ENCODE data around the gene ELOVL2.
"Not testable (repeated sequence)": the region's sequence is repeated elsewhere in the genome, so short reads cannot be mapped to it uniquely, and the experiment has no call there.

ELOVL2 gene

DNA sequence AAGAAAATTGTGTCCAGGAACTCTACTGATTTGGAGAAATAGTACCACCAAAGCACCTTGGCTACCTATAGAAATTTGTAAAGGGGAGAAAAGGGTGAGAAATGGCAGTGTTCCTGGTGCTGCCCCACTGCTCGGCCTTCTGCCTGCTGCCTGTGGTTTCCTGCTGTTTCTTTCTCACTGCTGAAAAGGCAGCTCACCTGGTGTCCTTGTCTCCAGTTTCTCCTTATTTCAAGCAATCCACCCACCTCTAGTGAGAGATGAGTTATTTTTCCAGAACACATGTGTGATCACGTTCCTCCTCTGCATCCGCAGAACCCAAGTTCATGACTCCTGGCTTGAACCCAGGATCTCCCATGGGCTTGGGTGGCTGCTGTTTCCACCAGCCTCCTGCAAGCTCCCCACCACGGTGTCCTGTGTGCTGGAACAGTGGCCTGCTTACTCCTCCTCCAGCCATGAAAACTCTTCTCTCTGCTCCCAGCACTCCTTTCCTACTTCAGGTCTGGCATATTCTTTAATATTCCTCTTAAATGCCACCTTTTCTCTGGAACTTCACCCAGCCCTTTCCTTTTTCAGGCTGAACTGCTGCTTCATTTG is 48.9 kb downstream of the ELOVL2 start:
- H3K4me3 ChIP-seq: no peak overlapping the region
- no peak overlapping the region for H3K4me2 ChIP-seq
- no peak overlapping the region for H3K9ac ChIP-seq
- H3K9me3 ChIP-seq (replicated peaks in 1 of 11): no peaks in the 10 kb centered on the region
- no peaks in the 10 kb centered on the region for H3K27me3 ChIP-seq
- H3K27ac ChIP-seq: no peak overlapping the region
- no peak for TF ChIP-seq Cebpa-rat (IDR thresholded peaks at IDR 0.05)
- peaks cover 0 to 44% (median 23%) of the 10 kb centered on the region in 11 experiments; a peak in 13 of 22 replicates for H3K36me3 ChIP-seq
- no peaks in the 10 kb centered on the region for H4K20me1 ChIP-seq
- no peaks in the 10 kb centered on the region for H3K4me1 ChIP-seq

DNA sequence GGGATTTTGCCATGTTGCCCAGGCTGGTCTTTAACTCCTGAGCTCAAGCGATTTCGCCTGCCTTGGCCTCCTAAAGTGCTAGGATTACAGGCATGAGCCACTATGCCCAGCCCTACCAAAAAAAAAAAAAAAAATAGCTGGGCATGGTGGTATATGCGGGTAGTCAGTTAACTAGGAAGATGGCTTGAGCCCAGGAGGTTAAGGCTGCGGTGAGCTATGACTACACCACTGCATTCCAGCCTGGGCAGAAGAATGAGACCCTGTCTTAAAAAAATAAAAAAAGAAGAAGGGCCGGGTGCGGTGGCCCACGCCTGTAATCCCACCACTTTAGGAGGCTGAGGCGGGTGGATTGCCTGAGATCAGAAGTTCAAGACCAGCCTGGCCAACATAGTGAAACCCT is 50.2 kb downstream of the ELOVL2 start:
- Histone ChIP-seq H3K36me3 (peaks cover 0 to 41% (median 17%) of the 10 kb centered on the region in 11 experiments; a peak in 13 of 22 replicates), H3K9ac (no peak overlapping the region), H3K4me2 (no peak overlapping the region), H3K4me3 (no peak overlapping the region), H3K27me3 (no peaks in the 10 kb centered on the region), H3K9me3 (replicated peaks in 1 of 11) (no peaks in the 10 kb centered on the region; a peak in 1 of 22 replicates), H3K4me1 (no peaks in the 10 kb centered on the region), H4K20me1 (no peaks in the 10 kb centered on the region), H3K27ac (no peak overlapping the region)
- TF ChIP-seq Cebpa-rat (IDR thresholded peaks at IDR 0.05): no peak

DNA sequence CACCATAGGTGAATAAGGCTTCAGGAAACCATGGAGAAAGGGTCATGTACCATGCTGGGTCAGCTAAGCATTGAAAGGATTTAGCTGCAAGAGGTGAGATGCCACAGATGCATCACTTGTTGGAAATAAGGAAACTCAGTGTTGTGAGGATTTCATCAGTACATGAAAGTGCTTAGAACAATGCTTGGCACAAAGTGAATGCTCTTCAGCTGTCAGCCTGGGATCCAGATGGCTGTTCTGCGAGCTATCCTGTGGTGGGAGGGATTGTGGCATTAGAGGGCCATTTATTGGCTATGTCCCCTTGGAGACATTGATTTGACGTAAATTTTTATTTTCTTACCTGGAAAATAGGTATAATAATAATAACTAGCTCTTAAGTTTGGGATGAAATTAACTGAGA is 53.0 kb downstream of the ELOVL2 start:
- Histone ChIP-seq H3K4me2 (no peak overlapping the region), H3K9ac (no peak overlapping the region), H3K9me3 (replicated peaks in 1 of 11) (peaks cover 0 to 10% (median 0%) of the 10 kb centered on the region in 11 experiments; a peak in 4 of 22 replicates), H4K20me1 (no peaks in the 10 kb centered on the region), H3K36me3 (peaks cover 0 to 41% (median 12%) of the 10 kb centered on the region in 11 experiments; a peak in 13 of 22 replicates), H3K27me3 (no peaks in the 10 kb centered on the region), H3K27ac (no peak overlapping the region), H3K4me1 (no peaks in the 10 kb centered on the region), H3K4me3 (no peak overlapping the region)
- TF ChIP-seq Cebpa-rat (IDR thresholded peaks at IDR 0.05): no peak

DNA sequence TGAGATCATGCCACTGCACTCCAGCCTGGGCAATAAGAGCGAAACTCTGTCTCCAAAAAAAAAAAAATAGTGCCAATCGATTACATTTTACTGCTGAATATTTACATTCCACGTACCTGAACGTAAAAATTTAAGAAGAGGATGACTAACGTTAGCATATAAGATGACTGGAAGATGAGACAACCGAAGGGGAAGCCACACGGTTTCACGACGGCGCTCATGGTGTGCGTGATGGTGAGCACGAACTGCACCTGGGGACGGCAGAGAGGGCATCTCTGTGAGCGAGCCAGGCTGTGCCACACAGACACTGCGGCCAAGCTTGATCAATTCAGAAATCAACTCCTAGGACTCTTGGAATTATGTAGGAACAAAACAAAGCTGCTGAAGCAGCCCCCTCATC is 54.5 kb downstream of the ELOVL2 start:
- H3K4me1 ChIP-seq: no peaks in the 10 kb centered on the region
- peaks cover 0 to 29% (median 7%) of the 10 kb centered on the region in 11 experiments; a peak in 12 of 22 replicates for H3K36me3 ChIP-seq
- no peaks in the 10 kb centered on the region for H3K27me3 ChIP-seq
- no peak overlapping the region for H3K9ac ChIP-seq
- H3K4me2 ChIP-seq: no peak overlapping the region
- TF ChIP-seq Cebpa-rat (IDR thresholded peaks at IDR 0.05): no peak
- H3K4me3 ChIP-seq: no peak overlapping the region
- no peaks in the 10 kb centered on the region for H4K20me1 ChIP-seq
- peaks cover 0 to 17% (median 0%) of the 10 kb centered on the region in 11 experiments; a peak in 5 of 22 replicates for H3K9me3 ChIP-seq (replicated peaks in 1 of 11)
- no peak overlapping the region for H3K27ac ChIP-seq

DNA sequence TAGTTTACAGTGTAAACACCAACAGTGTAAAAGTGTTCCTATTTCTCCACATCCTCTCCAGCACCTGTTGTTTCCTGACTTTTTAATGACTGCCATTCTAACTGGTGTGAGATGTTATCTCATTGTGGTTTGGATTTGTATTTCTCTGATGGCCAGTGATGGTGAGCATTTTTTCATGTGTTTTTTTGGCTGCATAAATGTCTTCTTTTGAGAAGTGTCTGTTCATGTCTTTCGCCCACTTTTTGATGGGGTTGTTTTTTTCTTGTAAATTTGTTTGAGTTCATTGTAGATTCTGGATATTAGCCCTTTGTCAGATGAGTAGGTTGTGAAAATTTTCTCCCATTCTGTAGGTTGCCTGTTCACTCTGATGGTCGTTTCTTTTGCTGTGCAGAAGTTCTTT is 59.1 kb downstream of the ELOVL2 start:
- H3K4me1 ChIP-seq: peaks cover 0 to 22% (median 16%) of the 10 kb centered on the region in 10 experiments; a peak in 13 of 20 replicates
- not testable (repeated sequence) for H3K27ac ChIP-seq, H3K27me3 ChIP-seq, H4K20me1 ChIP-seq, H3K4me2 ChIP-seq, H3K9ac ChIP-seq, H3K4me3 ChIP-seq
- peaks cover 0 to 25% (median 7%) of the 10 kb centered on the region in 11 experiments; a peak in 12 of 22 replicates for H3K36me3 ChIP-seq
- H3K9me3 ChIP-seq (replicated peaks in 1 of 11): peaks cover 0 to 17% (median 0%) of the 10 kb centered on the region in 11 experiments; a peak in 5 of 22 replicates

DNA sequence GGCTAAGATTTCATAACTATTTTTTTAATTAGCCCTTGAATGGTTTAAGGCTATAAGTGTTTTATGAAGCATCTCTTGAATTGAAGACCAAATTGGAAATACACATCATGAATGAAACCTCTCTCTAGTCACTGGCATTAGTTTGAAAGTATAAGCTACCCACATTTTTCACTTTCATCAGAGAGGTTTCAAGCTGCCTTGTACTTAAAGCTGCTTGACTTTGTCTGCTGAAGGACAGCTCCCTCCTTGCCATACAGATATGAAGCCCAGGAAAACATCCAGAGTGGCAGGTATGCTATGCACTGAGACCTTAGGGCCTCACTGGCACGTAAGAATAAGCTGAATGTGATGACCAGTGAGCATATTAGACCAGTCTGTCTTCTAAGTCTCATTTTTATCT is 62.7 kb downstream of the ELOVL2 start:
- Histone ChIP-seq H3K4me1 (peaks cover 0 to 22% (median 16%) of the 10 kb centered on the region in 10 experiments; a peak in 13 of 20 replicates), H3K9me3 (replicated peaks in 1 of 11) (peaks cover 0 to 7% (median 3%) of the 10 kb centered on the region in 11 experiments; a peak in 2 of 22 replicates), H3K36me3 (no peaks in the 10 kb centered on the region; a peak in 1 of 22 replicates), H3K4me3 (no peak overlapping the region), H3K4me2 (peak overlapping the region in 8 of 11 experiments; percentile 15 to 62 (median 50); a peak in 13 of 22 replicates), H3K9ac (peak overlapping the region in 1 of 11 experiments; percentile 31; a peak in 2 of 22 replicates), H4K20me1 (no peaks in the 10 kb centered on the region), H3K27me3 (no peaks in the 10 kb centered on the region), H3K27ac (peak overlapping the region in 2 of 11 experiments; percentile 21 to 65; a peak in 3 of 22 replicates)
- no peak for TF ChIP-seq Cebpa-rat (IDR thresholded peaks at IDR 0.05)

DNA sequence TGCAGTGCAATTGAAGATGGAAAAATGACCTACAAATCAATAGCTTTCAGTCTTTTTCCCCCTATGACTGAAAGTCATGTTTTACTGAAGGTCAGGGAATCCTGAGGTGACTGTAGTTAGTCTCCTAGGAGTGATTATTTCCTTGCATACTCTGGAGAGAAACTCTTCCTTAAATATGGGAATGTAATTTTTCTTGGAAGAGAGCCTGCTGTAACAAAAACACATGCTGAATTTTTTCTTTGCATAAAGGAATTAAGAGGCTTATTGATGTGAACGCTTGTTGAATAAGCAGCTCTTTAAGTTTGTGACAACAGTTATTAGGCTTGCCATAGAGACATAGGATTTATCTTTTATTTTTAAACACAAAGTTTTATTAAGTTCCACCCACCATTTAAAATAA is 64.5 kb downstream of the ELOVL2 start:
- H3K27me3 ChIP-seq: no peaks in the 10 kb centered on the region
- peaks cover 0 to 22% (median 16%) of the 10 kb centered on the region in 10 experiments; a peak in 13 of 20 replicates for H3K4me1 ChIP-seq
- H3K4me2 ChIP-seq: no peak overlapping the region
- H3K36me3 ChIP-seq: no peaks in the 10 kb centered on the region; a peak in 1 of 22 replicates
- peaks cover 0 to 7% (median 0%) of the 10 kb centered on the region in 11 experiments; a peak in 1 of 22 replicates for H3K9me3 ChIP-seq (replicated peaks in 1 of 11)
- no peaks in the 10 kb centered on the region for H4K20me1 ChIP-seq
- H3K4me3 ChIP-seq: no peak overlapping the region
- no peak for TF ChIP-seq Cebpa-rat (IDR thresholded peaks at IDR 0.05)
- no peak overlapping the region for H3K9ac ChIP-seq
- H3K27ac ChIP-seq: no peak overlapping the region

DNA sequence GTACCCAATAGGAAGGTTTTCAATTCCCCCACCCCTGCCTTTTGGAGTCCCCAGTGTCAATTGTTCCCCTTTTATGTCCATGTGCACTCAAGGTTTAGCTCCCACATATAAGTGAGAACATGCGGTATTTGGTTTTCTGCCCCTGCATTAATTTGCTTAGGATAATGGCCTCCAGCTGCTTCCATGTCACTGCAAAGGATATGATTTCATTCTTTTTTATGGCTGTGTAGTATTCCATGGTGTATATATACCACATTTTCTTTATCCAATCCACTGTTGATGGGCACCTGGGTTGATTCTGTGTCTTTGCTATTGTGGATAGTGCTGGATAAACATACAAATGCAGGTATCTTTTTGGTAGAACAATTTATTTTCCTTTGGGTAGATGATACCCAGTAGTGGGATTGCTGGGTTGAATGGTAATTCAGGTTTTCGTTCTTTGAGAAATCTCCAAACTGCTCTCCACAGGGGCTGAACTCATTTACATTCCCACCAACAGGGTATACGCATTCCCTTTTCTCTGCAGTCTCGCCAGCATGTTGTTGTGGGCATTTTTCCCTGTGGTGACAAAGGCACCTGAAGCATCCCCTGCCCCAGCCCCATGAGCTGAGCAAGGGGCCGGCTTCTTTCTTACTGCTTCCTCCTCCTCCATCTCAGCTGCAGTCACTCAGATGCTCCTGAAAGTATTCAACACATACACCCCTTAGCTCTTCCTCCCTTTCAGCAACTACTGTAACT is 66.7 kb downstream of the ELOVL2 start:
- Histone ChIP-seq H3K27ac (no peak overlapping the region), H3K27me3 (no peaks in the 10 kb centered on the region), H3K4me3 (no peak overlapping the region), H3K36me3 (no peaks in the 10 kb centered on the region; a peak in 1 of 22 replicates), H3K4me1 (peaks cover 0 to 15% (median 11%) of the 10 kb centered on the region in 10 experiments; a peak in 13 of 20 replicates), H3K9ac (no peak overlapping the region), H4K20me1 (no peaks in the 10 kb centered on the region), H3K4me2 (no peak overlapping the region), H3K9me3 (replicated peaks in 1 of 11) (peaks cover 0 to 7% (median 0%) of the 10 kb centered on the region in 11 experiments; a peak in 1 of 22 replicates)
- no peak for TF ChIP-seq Cebpa-rat (IDR thresholded peaks at IDR 0.05)

DNA sequence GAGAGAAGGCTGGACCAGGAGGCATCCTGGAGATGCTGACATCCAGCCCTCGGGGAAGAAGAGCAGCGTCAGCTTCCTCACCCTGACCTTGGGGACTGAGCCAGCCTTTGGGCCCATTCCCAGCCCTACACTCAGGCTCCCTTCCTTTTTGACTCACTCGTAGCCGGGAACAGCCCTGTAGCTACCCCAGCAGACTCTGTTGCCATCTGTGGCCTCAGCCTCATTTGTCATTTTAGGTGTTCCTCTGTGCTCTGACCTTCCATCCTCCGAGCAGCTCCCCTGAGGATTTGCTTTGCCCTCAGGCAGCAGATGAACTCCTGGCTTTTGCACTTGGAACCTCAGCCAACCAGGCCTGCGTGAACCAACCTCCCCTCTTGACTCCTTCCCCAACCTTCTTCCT is 67.5 kb downstream of the ELOVL2 start:
- no peak overlapping the region for H3K27ac ChIP-seq
- H3K4me1 ChIP-seq: peaks cover 0 to 7% (median 3%) of the 10 kb centered on the region in 10 experiments; a peak in 13 of 20 replicates
- no peak overlapping the region for H3K4me3 ChIP-seq
- H3K27me3 ChIP-seq: no peaks in the 10 kb centered on the region
- H3K9ac ChIP-seq: no peak overlapping the region
- no peak for TF ChIP-seq Cebpa-rat (IDR thresholded peaks at IDR 0.05)
- H4K20me1 ChIP-seq: no peaks in the 10 kb centered on the region
- H3K9me3 ChIP-seq (replicated peaks in 1 of 11): peaks cover 0 to 7% (median 0%) of the 10 kb centered on the region in 11 experiments; a peak in 1 of 22 replicates
- no peaks in the 10 kb centered on the region; a peak in 1 of 22 replicates for H3K36me3 ChIP-seq
- no peak overlapping the region for H3K4me2 ChIP-seq

All from BLaER1 treated with 17β-estradiol and CSF1 and Interleukin-3, amounts not matched to agents 10 nM and 100 nM (cell line).